NAMALWA (cell line): ENCODE data around the gene AUH.
A peak's percentile ranks its signal among the peaks of the same experiment; 100 is the strongest.

Experiments used
- DNase-seq: peaks from one replicate; pipeline ENCODE4 v3.0.0-alpha.2; 2015; ENCODE audit warnings: low spot score

The AUH gene

DNA sequence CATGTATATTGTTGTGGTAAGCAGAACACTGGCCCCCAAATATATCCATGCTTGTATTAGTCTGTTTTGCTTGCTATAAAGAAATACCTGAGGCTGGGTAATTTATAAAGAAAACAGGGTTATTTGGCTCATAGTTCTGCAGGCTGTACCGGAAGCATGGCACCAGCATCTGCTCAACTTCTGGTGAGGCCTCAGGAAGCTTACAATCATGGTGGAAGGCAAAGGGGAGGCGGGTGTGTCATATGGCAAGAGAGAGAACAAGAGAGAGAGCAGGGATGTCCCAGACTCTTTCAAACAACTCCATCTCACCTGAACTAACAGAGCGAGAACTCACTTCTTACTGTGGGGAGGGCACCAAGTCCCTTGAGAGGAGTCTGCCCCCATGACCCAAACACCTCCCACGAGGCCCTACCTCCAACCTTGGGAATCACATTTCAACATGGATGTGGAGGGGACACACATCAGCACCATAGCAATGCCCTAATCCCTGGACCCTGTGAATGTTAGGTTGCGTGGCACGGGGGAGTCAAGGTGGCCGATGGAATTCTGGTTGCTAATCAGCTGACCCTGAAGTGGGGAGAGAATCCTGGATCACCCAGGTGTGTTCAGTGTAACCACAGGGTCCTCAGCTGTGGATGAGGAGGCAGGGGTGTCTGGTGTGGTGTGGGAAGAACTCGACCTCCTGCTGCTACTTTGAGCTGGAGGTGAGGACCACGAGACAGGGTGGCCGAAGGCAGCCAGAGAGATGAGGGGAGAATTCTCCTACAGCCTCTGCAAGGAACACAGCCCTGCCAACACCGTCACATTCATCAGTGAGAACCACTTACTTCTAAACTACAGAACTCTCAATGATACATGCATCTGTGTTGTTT is 172.8 kb downstream of the AUH start:
- no peak for DNase-seq

DNA sequence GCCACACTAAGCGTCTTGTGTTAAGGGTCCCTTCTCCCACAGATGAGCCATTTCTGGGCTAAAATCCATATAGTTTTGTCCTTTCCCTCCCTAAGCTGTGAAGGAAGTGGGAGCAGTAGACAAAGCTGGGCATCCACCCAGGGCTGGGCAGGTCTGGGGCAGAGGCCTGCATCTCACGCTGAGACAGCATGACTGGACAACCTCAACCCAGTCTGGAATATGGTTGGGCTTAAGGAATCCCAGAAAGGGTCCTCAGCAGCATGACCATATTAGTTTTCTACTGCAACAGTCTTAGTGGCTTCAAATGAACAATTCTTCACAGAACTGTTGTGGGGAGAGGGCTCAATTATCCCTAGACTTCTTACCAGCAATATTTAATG is 173.8 kb downstream of the AUH start:
- no peak for DNase-seq

DNA sequence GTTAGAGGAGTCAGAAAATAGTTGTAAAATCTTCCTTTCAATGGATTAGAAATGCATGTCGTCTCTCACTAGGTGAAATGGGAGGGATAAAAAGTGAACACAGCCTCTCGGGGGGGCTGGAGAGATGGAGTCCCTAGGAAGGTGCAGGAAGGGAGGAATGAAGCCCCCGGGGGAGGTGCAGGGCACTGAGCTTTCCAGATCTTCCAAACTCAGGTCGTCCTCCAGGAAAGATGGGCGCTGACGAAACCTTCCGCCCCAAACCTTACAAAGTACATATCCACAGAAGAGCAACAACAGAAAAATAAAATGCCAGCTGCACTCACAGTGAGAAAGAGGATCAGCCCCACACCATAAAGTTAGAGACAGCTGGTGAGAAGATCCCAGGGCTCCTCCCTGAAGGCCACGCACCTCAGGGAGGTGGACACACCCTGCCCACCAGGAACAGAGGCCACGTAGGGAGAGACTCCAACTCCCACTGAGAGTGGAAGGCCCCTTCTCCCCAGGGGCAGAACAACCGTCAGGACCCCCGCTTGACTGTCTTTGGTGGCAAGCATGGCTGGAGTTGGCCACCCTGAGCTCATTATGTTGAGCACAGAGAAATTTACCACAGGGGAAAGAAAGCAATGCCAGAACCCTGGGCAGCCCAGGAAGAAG is 174.3 kb downstream of the AUH start:
- no peak for DNase-seq

DNA sequence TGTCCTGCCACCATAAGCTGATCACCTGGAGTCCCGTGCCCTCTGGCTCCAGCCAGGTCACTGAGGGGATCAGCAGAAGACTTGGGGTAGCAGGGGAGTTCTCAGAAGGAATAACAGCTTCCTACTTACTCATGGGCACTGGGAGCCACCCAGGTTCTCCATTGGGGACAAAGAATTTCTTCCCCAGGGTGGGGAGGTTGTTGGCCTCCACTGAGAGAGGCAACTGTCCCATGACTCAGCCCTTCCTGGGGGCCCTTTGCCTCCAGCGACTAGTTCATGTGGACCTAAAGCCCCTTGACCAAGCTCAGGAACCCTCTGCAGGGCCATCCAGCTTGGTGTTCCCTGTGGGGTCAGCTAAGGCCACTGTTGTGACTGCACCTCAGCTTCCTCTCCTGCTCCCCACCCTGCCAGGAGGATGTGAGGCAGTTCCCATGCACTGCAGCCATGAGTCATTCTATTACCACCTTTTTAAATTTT is 175.0 kb downstream of the AUH start:
- DNase-seq: no peak

DNA sequence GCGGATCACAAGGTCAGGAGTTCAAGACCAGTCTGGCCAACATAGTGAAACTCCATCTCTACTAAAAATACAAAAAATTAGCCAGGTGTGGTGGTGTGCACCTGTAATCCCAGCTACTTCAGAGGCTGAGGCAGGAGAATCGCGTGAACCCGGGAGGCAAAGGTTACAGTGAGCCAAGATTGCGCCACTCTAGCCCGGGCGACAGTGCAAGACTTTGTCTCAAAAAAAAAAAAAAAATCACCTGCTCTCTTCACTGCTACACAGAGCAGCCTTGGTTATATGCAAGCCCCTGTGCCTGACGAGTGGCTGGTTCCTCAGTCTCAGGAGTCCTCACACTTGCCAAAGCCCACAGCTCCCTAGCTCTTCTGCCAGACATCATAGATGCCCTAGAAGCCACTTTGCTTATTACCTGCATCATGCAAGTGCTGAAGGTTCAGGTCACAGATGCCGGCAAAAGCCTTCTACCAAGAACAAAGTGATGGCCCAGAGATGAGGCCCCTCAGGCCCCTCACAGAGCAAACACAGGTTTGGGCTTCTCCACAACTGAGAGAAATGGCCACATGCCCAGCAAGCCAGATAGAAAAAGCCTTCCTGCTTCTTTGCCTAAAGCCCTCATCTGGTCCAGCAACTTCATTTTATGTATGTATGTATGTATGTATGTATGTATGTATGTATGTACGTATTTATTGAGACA is 176.4 kb downstream of the AUH start:
- DNase-seq: no peak

DNA sequence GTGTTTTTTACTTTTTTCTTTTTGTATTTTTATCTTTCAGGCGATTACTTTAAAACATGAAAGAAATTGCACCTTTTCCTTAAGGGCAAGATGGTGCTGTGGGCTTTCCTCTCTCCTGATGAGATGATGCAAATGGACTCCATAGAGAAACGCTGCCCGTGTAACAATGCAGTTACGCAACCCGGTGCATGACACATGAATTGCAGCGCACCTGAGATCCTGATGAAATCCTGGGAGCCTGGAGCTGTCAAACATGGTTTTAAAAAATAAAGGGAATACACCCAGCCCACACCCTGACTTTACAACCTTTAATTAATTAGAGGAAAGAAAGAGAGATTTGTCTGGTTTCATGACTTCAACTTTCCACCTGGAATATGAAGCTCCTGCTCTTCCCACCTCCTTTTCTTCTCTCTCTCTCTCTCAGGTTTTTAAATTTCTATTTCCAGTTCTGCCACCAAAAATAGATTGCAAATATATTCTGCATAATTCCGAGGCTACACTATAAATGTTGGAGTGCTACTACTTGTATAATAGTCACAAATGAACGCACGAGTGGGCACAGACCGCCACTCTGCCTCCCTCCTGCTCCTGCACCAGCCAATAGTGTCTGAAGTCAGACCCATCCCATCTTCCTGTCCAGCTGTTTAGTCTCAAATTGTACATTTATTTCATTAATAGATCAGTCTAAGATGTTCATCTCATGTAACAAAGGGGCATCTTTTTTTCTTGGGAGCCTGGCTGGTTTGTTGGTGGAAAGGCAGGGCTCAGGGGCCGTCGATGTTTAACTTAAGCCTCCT is 179.1 kb downstream of the AUH start:
- DNase-seq: no peak

DNA sequence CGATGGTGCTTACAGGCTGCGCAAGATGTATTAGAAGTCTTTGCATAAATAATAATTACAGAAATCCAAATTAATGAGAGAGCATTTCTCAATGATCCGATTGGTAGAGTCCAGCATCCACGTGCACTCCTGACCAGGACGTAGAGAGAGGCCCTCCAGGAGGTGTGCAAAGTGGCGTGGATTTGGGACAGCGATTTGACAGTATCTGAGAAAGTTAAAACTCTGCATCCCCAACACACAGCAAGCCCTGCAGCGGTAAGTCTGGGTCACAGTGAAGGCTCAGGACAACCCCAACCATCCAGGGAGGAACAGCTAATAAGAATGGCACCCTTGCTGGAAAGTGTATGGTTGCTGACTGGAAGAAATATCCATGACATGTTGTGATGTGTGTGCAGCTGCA is 180.2 kb downstream of the AUH start:
- DNase-seq: no peak

DNA sequence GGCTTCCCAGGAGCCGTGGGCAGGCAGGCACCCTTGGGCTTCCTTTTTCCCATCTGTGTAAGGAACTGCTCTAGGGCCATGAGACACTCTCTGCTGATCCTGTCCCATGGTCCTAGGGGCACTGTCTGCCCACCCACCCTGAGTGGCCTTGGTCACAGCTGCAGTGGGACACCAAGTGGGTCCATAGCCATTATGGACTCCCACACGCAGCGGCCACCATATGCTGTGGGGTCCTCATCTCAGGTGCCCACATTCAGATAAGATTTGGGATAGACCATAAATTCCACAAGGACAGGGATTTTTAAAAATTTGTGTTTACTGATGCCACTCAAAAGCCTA is 180.8 kb downstream of the AUH start:
- DNase-seq: no peak

DNA sequence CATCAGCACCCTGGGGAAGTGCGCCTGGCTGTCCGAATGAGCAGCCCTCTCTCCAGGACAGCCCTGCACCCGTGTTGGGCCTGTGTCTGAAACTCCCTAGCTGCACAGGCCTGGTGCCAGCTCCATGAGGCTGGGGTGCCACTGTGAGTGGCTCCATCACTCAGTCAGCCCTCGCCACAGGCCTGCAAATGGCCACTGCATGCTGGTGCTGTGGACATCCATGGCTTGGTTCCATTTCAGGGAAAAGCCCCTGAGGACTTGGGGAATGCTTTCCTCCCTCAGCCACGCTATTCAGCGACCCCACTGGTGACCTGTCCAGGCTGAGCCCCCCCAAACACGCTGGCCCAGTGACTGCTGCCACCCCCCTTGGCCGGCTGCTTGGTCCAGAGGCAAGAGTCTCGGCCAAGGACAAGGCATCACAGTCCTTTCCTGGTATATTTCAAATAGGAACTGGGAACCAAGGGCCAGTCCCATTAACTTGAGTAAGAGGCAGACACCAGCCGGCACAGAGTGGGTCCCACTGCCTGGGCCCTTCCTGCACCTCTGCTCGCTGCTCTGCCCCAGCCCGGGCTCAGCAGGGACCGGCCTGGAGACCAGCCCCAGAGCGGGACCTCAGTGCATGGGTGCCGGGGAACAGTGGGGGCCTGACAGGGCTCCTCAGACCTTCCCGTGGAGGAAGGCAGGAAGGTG is 181.3 kb downstream of the AUH start:
- no peak for DNase-seq

DNA sequence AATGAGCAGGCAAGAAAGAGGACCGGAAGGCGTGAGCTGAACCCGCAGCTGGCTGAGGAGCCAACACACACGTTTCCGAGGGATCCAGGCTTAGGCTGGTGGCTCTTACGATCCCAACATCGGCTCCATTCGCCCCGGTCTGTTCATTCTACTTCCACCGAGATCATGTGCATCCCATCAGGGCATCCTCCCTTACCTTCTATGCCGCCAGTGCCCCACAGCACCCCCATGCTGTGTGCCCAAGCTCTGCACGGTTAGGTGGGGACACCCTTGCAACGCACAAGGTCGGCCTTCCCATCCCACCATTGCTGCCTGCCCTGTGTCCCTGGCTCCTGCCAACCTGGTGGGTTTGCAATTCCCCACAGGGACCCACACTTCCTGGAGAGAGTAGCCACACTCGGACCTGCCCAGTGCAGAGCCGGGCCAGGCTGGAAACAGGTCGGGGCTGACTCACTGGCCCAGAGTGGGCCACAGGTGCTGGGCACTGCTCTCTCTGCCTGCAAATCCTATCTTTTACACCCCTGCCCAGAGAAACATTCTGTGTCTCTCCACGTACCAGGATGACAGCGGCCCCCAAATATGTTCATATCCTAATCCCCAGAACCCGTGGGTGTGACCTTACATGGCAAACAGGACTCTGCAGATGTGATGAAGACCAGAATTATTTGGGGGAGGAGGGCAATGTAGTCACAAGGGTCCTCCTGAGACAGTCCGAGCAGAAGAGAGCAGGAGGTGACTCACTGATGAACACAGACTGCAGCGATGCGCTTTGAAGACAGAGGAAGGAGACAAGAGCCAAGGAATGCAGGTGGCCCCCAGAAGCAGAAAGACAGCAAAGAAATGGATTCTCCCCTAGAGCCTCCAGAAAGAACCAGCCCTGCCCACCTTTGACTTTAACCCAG is 182.2 kb downstream of the AUH start:
- no peak for DNase-seq

DNA sequence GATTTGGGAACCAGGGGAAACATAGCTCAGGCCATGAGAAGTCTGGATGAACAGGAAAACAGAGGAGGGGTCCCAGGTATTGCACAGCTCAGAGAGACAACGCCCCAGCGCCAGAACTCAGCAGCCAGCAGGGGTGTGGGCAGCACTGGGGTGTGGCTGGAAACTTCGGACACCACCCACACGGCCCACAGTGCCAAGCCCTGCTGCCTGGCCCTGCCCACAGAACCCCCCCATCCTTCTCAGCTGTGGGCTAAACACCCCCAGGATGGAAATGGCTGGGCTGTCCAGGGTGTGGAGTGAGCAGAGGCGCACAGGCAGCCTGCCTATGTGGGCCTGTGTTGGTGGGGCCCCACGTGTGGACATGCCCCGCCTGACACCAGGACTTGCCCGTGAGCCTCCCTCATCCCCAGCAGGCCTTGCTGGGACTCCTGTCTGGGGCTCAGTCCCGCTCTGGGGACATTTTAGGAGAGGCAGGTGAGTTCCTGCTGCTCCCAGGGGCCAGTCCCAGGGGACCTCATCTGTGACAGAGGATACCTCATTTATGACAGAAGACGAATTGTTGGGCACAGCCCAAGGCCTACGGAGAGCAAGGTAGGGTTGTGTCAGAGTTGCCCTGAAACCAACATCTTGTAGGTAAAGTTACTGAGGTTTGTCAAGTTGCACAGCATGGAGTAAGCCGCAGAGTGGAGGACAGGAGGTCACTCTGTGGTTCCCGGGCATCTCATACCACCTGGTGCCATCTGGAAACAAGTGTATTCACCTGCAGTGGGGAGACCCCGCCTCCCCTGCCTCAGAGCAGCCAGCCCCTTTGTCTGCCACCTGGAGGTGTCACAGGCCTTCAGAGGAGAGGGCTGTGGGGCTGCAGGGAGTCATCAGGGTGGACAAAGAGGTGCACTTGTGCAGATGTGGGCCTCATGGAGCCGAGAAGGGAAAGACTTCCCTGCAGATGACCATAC is 183.2 kb downstream of the AUH start:
- DNase-seq: no peak

DNA sequence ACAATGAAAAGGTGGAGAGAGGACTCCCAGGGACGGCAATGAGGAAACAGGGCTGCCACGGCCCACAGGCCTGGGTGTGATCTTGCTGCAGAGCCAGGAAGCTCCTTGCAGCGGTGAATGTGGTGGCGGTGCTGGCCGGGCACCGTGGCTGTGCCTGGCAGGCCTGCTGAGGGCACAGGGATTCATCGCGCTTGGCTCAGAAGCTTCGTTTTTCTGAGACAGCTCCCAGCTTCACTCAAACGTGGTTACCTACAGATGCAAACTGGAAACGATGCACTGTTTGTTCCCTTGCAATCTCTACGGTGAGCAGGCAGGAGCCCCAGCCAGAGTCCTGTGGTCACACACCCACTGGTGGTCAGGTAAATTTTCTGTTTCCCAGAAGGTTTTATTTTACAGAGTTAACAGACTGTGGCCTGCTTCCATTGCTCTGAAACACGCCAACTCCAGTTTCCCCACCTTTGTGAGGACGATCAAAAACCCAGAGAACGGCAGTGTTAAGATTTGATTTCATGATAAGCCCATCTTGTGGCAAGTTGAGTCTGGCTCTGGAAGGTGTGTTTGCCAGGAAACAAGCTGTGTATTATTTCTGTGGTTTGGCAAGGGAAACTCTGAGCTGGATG is 183.9 kb downstream of the AUH start:
- DNase-seq: no peak

DNA sequence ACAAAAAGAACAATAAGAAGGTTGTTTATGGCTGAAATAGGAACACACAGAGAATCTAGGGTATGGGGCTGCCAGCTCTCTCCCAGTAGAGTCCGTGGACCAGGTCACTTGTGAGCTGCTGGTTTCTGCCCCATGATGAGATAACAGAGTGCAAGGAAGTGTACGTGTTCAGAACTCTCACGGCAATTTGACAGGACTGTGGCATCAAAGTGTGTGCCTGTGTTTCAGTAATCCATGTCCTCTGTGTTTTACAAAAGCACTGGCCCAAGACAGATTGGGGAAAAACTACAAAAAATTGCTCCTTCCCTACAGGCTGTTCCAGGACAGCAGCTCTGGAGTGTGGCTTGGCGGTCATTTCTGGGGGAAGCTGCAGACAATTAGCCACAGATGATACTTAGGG is 184.6 kb downstream of the AUH start:
- DNase-seq: no peak

DNA sequence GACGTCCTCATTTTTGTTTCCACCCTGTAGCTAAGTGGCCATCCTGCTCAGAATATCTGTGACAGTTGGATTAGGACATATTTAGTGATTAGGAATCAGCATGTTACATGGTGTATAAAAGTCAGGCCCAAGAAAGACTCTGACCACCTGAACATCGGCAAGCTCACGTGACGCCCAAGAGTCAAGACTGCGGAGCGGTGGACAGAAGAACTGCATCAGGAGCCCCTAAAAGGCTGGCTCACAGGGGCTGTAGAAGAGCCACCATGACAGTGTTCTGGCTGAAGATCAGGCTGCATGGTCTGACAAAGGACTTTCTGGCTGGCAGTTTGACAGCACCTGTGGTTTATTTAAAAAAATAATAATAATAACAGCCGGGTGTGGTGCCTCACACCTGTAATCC is 185.3 kb downstream of the AUH start:
- DNase-seq: no peak

DNA sequence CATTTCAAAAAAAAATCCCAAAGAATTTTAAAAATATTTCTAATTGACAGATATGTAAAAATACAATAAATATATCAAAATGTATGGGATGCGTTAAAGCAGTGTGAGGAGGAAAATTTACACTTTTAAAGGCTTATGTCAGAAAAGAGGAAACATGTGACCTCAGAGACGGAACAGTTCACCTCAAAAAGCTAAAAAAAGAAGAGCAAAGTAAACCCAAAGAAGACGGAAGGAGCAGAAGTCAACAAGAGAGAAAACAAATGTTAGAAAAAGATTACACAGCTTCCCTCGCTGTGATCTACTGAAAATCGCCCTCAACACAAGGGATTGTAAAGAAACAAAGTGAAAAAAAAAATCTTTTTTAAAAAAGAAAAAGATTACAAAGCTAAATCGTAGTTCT is 186.9 kb downstream of the AUH start:
- peak; percentile 47 for DNase-seq

DNA sequence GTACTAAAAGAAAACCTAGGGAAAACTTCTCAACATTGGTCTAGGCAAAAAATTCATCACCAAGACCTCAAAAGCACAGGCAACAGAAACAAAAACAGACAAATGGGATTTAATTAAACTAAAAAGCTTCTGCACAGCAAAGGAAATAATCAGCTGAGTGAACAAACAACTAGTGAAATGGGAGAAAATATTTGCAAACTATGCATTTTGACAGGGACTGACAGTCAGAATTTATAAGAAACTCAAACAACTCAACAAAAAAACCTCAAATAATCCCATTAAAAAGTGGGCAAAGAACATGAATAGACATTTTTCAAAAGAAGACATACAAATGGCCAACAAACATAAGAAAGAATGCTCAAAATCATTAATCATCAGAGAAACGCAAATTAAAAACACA is 189.4 kb downstream of the AUH start:
- no peak for DNase-seq

DNA sequence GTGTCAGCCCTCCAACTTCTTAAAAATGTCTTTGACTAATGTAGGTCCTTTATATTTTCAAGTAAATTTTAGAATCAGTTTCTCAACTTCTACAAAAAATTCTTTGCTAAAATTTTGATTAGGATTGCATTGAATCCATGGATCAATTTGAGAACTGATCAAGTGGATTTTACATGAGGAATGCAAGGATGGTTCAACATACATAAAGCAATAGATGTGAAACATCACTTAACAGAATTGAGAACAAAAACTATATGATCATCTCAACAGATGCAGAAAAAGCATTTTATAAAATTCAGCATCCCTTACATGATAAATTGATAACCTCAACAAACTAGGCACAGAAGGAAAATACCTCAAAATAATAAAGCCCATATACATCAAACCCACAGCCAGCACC is 190.8 kb downstream of the AUH start:
- no peak for DNase-seq

DNA sequence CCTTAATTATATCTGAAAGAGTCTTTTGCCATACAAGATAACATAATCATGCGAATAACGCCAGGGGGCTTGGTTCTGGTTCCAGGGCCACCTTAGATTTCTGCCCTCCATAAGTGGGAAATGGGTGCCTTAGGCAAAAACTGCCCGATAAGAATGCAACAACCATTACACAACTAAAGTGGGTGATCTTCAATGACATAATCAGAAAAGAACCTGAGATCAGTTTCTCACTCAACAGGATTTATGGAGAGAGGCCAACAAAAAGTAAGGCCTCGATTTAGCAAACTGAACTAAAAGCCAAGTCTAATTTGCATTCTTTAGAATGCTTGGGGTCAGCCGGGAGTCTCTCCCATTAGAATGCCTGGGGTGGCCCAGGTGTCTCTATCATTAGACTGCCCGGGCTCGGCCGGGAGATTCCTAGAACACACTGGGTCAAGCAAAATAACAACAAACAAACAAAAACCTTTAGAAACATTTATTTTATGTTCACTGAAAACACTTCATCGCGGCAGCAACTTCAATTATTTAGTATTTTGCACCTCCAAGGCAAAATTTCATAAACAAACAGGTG is 194.8 kb downstream of the AUH start:
- DNase-seq: no peak
